ENCODE data around the gene LRP1B.

GRCh38 chr2:140383781-140384180, 1747.0 kb downstream of the LRP1B start:
- TF ChIP-seq, protein P1, sequence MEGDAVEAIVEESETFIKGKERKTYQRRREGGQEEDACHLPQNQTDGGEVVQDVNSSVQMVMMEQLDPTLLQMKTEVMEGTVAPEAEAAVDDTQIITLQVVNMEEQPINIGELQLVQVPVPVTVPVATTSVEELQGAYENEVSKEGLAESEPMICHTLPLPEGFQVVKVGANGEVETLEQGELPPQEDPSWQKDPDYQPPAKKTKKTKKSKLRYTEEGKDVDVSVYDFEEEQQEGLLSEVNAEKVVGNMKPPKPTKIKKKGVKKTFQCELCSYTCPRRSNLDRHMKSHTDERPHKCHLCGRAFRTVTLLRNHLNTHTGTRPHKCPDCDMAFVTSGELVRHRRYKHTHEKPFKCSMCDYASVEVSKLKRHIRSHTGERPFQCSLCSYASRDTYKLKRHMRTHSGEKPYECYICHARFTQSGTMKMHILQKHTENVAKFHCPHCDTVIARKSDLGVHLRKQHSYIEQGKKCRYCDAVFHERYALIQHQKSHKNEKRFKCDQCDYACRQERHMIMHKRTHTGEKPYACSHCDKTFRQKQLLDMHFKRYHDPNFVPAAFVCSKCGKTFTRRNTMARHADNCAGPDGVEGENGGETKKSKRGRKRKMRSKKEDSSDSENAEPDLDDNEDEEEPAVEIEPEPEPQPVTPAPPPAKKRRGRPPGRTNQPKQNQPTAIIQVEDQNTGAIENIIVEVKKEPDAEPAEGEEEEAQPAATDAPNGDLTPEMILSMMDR (conservative IDR thresholded peaks at IDR 0.05 in 1 of 2, IDR thresholded peaks at IDR 0.05 in 1 of 2; ENCODE audit: low read depth in 1 of 2, low read length in 2 of 2), result no peak
- no peak for TF ChIP-seq EZH2 (IDR thresholded peaks at IDR 0.05; ENCODE audit: low read length, missing control alignments)

All from fibroblast of lung (primary cell).